NT2/D1 (cell line): ENCODE results near the gene SYNRG.

Experiments used
- YY1 ChIP-seq: IDR thresholded peaks from 2 replicates; pipeline ENCODE4 v1.6.1; 2011; ENCODE audit not compliant: insufficient read length, insufficient read depth
- ZNF274 ChIP-seq: IDR thresholded peaks from 2 replicates; pipeline ENCODE4 v1.6.1; 2011; ENCODE audit warnings: mild to moderate bottlenecking, low read depth, low read length

GRCh38 chr17:37585066-37585465 lies 24.2 kb downstream of the SYNRG start:
- TF ChIP-seq ZNF274, result no peak
- TF ChIP-seq YY1, result no peak
